ENCODE measurements around the gene IL23R. TPM values are rescaled to one million over a fixed set of nuclear protein-coding genes. Genes with fewer than 3 reads are reported as not detected.
A peak's percentile ranks its signal among the peaks of the same experiment; 100 is the strongest.

The IL23R gene
- total RNA-seq, 5 donors from 2014 or later (not counting 1 experiment from before 2014, with no cell fraction given), result 0.18 to 0.63 (median 0.43) TPM; not detected in 1

- no peaks in the 10 kb centered on the region for H3K27me3 ChIP-seq (replicated peaks in 1 of 2; ENCODE audit: control insufficient read depth in 2 of 2, extremely low read depth in 1 of 2, insufficient read depth in 2 of 2, low read length in 1 of 2)
- H3K9me3 ChIP-seq, result peaks cover 2% of the 10 kb centered on the region
- CTCF ChIA-PET, result interaction anchor here in 1 of 2 donors (0.6 to 0.8 kb wide), 2 partner anchors 42 to 58 kb away, joined by 3 read pairs; no protein-coding TSS in a partner anchor
- Mint-ChIP-seq H3K27ac (no peak overlapping the region), H3K4me1 (peaks cover 0 to 12% (median 10%) of the 10 kb centered on the region in 3 donors), H3K27me3 (no peaks in the 10 kb centered on the region), H3K9me3 (peaks cover 5 to 11% (median 9%) of the 10 kb centered on the region in 3 donors), H3K36me3 (no peaks in the 10 kb centered on the region), H3K4me3 (no peak overlapping the region)
- peaks cover 0 to 11% of the 10 kb centered on the region in 2 experiments for H3K4me1 ChIP-seq (ENCODE audit: control insufficient read depth in 1 of 2, extremely low read depth in 1 of 2, insufficient read depth in 2 of 2, low read length in 2 of 2)
- POLR2A ChIA-PET, result interaction anchor here (0.6 kb wide), 2 partner anchors 13 to 25 kb away, joined by 3 read pairs; no protein-coding TSS in a partner anchor
- no peak overlapping the region for H3K4me3 ChIP-seq (ENCODE audit: control insufficient read depth in 1 of 2, extremely low read depth in 1 of 2, low read length in 1 of 2)
- H3K27ac ChIP-seq (ENCODE audit: low read length), result no peak overlapping the region
- DNase-seq (peak in 3 of 35 experiments; percentile 5 to 54 (median 18)), ATAC-seq (replicated peaks in 1 of 4) (peak; percentile 23 to 96 (median 58))
- no peaks in the 10 kb centered on the region for H3K36me3 ChIP-seq (ENCODE audit: control insufficient read depth in 2 of 2, extremely low read depth in 1 of 2, insufficient read depth in 1 of 2, low read length in 1 of 2)
- no CpG with 5 or more reads among the region's 5 CpGs for WGBS (ENCODE audit: insufficient coverage)
Measured at GRCh38 chr1:67274623-67275325, 108.5 kb downstream of the IL23R start.

- H3K36me3 ChIP-seq (ENCODE audit: control insufficient read depth in 2 of 2, extremely low read depth in 1 of 2, insufficient read depth in 1 of 2, low read length in 1 of 2), result no peaks in the 10 kb centered on the region
- H3K4me3 Mint-ChIP-seq, result no peak overlapping the region
- DNase-seq (no peak), ATAC-seq (replicated peaks in 1 of 4) (no peak)
- H3K36me3 Mint-ChIP-seq, result no peaks in the 10 kb centered on the region
- H3K4me1 ChIP-seq (ENCODE audit: control insufficient read depth in 1 of 2, extremely low read depth in 1 of 2, insufficient read depth in 2 of 2, low read length in 2 of 2), result no peaks in the 10 kb centered on the region
- no peaks in the 10 kb centered on the region for H3K9me3 Mint-ChIP-seq
- no peaks in the 10 kb centered on the region for H3K27me3 Mint-ChIP-seq
- H3K4me3 ChIP-seq (ENCODE audit: control insufficient read depth in 1 of 2, extremely low read depth in 1 of 2, low read length in 1 of 2), result no peak overlapping the region
- no peaks in the 10 kb centered on the region for H3K27me3 ChIP-seq (replicated peaks in 1 of 2; ENCODE audit: control insufficient read depth in 2 of 2, extremely low read depth in 1 of 2, insufficient read depth in 2 of 2, low read length in 1 of 2)
- no peak overlapping the region for H3K27ac ChIP-seq (ENCODE audit: low read length)
- CTCF ChIA-PET, result interaction anchor here in 1 of 2 donors (0.6 kb wide), 1 partner anchor 52 kb away, joined by 3 read pairs; no protein-coding TSS in a partner anchor
- WGBS (ENCODE audit: insufficient coverage), result no CpG with 5 or more reads among the region's 5 CpGs
- no peak overlapping the region for H3K27ac Mint-ChIP-seq
- POLR2A ChIA-PET, result no interaction called here
- no peaks in the 10 kb centered on the region for H3K9me3 ChIP-seq
- H3K4me1 Mint-ChIP-seq, result peaks cover 0 to under 1% (median 0%) of the 10 kb centered on the region in 3 donors
Measured at GRCh38 chr1:67280696-67281095, 114.4 kb downstream of the IL23R start.

GRCh38 chr1:67281244-67281643 is 115.0 kb downstream of the IL23R start:
- Histone ChIP-seq H3K4me1 (ENCODE audit: control insufficient read depth in 1 of 2, extremely low read depth in 1 of 2, insufficient read depth in 2 of 2, low read length in 2 of 2) (no peaks in the 10 kb centered on the region), H3K4me3 (ENCODE audit: control insufficient read depth in 1 of 2, extremely low read depth in 1 of 2, low read length in 1 of 2) (no peak overlapping the region), H3K36me3 (ENCODE audit: control insufficient read depth in 2 of 2, extremely low read depth in 1 of 2, insufficient read depth in 1 of 2, low read length in 1 of 2) (no peaks in the 10 kb centered on the region), H3K27me3 (replicated peaks in 1 of 2; ENCODE audit: control insufficient read depth in 2 of 2, extremely low read depth in 1 of 2, insufficient read depth in 2 of 2, low read length in 1 of 2) (no peaks in the 10 kb centered on the region), H3K27ac (ENCODE audit: low read length) (no peak overlapping the region), H3K9me3 (no peaks in the 10 kb centered on the region)
- Mint-ChIP-seq H3K36me3 (no peaks in the 10 kb centered on the region), H3K27me3 (no peaks in the 10 kb centered on the region), H3K9me3 (no peaks in the 10 kb centered on the region), H3K4me1 (peaks cover 0 to 5% (median 2%) of the 10 kb centered on the region in 3 donors), H3K27ac (no peak overlapping the region), H3K4me3 (no peak overlapping the region)
- CTCF ChIA-PET, result interaction anchor here in 1 of 2 donors (0.6 kb wide), 1 partner anchor 53 kb away, joined by 3 read pairs; no protein-coding TSS in a partner anchor
- POLR2A ChIA-PET, result no interaction called here
- ATAC-seq (replicated peaks in 1 of 4) (no peak), DNase-seq (no peak)
- no CpG with 5 or more reads among the region's 3 CpGs for WGBS (ENCODE audit: insufficient coverage)

- no peaks in the 10 kb centered on the region for H3K9me3 ChIP-seq
- H3K4me3 ChIP-seq (ENCODE audit: control insufficient read depth in 1 of 2, extremely low read depth in 1 of 2, low read length in 1 of 2), result no peak overlapping the region
- Mint-ChIP-seq H3K36me3 (no peaks in the 10 kb centered on the region), H3K4me1 (peaks cover 0 to 9% (median 2%) of the 10 kb centered on the region in 3 donors), H3K4me3 (no peak overlapping the region), H3K9me3 (no peaks in the 10 kb centered on the region), H3K27ac (no peak overlapping the region), H3K27me3 (no peaks in the 10 kb centered on the region)
- H3K27ac ChIP-seq (ENCODE audit: low read length), result no peak overlapping the region
- ATAC-seq (replicated peaks in 1 of 4), result no peak
- DNase-seq, result peak in 1 of 35 experiments; percentile 12
- POLR2A ChIA-PET, result no interaction called here
- no peaks in the 10 kb centered on the region for H3K27me3 ChIP-seq (replicated peaks in 1 of 2; ENCODE audit: control insufficient read depth in 2 of 2, extremely low read depth in 1 of 2, insufficient read depth in 2 of 2, low read length in 1 of 2)
- WGBS (ENCODE audit: insufficient coverage), result 100% methylated on average over 1 of the region's 8 CpGs
- no peaks in the 10 kb centered on the region for H3K4me1 ChIP-seq (ENCODE audit: control insufficient read depth in 1 of 2, extremely low read depth in 1 of 2, insufficient read depth in 2 of 2, low read length in 2 of 2)
- CTCF ChIA-PET, result interaction anchor here in 1 of 2 donors (0.8 kb wide), 1 partner anchor 70 kb away, joined by 3 read pairs; no protein-coding TSS in a partner anchor
- no peaks in the 10 kb centered on the region for H3K36me3 ChIP-seq (ENCODE audit: control insufficient read depth in 2 of 2, extremely low read depth in 1 of 2, insufficient read depth in 1 of 2, low read length in 1 of 2)
Measured at GRCh38 chr1:67285780-67286488, 119.7 kb downstream of the IL23R start.

DNA sequence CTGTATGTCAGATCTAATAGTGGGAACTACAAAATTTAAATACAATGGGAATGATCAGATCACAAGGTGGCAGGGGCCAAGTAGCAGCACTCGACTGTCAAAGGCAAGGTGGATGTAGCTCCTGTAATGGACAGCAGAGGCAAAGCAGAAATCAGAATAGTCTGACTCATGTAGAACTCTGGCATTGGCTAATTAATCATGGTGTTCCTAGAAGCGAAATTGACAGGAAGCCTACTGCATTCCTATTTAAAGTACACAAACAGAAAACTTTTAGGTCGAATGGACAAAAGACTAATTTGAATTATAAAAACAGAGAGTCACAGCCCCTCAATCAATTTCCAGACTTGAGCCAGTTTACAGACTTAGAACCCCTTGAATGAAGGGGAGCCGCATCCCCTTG is 124.0 kb downstream of the IL23R start:
- ChIA-PET CTCF (no interaction called here), POLR2A (interaction anchor here in 1 of 2 donors (0.6 kb wide), 1 partner anchor 43 kb away, joined by 4 read pairs; no protein-coding TSS in a partner anchor)
- no peaks in the 10 kb centered on the region for H3K36me3 Mint-ChIP-seq

More for the DNA sequence above, 124.0 kb downstream of the IL23R start:
- Histone ChIP-seq H3K9me3 (no peaks in the 10 kb centered on the region), H3K27ac (ENCODE audit: low read length) (no peak overlapping the region), H3K36me3 (ENCODE audit: control insufficient read depth in 2 of 2, extremely low read depth in 1 of 2, insufficient read depth in 1 of 2, low read length in 1 of 2) (no peaks in the 10 kb centered on the region), H3K4me3 (ENCODE audit: control insufficient read depth in 1 of 2, extremely low read depth in 1 of 2, low read length in 1 of 2) (no peak overlapping the region), H3K4me1 (ENCODE audit: control insufficient read depth in 1 of 2, extremely low read depth in 1 of 2, insufficient read depth in 2 of 2, low read length in 2 of 2) (no peaks in the 10 kb centered on the region), H3K27me3 (replicated peaks in 1 of 2; ENCODE audit: control insufficient read depth in 2 of 2, extremely low read depth in 1 of 2, insufficient read depth in 2 of 2, low read length in 1 of 2) (no peaks in the 10 kb centered on the region)
- Mint-ChIP-seq H3K9me3 (peaks cover 0 to 3% (median 0%) of the 10 kb centered on the region in 3 donors), H3K27ac (no peak overlapping the region), H3K27me3 (peaks cover under 1 to 4% of the 10 kb centered on the region in 2 donors), H3K4me1 (peaks cover 0 to 15% (median 2%) of the 10 kb centered on the region in 3 donors), H3K4me3 (no peak overlapping the region)
- no peak for ATAC-seq (replicated peaks in 1 of 4)
- 83% methylated on average over 1 of the region's 4 CpGs for WGBS (ENCODE audit: insufficient coverage)
- no peak for DNase-seq
